Measurements from ENCODE around the gene PNMA8C.
"Not testable (repeated sequence)": the region's sequence is repeated elsewhere in the genome, so short reads cannot be mapped to it uniquely, and the experiment has no call there.

Gene PNMA8C

GRCh38 chr19:46381756-46382345 is 46.9 kb downstream of the PNMA8C start:
- H3K4me3 ChIP-seq (ENCODE audit: low read depth, low read length), result no peak overlapping the region
- DNase-seq (ENCODE audit: low read depth, low spot score), result no peak
- TF ChIP-seq CTCF (IDR thresholded peaks at IDR 0.05; ENCODE audit: low read depth, low read length), result no peak
- in situ Hi-C loops (cut with HindIII; ENCODE audit: low sequenced_read_pairs), result no loop called here

GRCh38 chr19:46381346-46381745 is 47.4 kb downstream of the PNMA8C start:
- TF ChIP-seq CTCF (IDR thresholded peaks at IDR 0.05; ENCODE audit: low read depth, low read length), result no peak
- H3K4me3 ChIP-seq (ENCODE audit: low read depth, low read length), result no peak overlapping the region
- no peak for DNase-seq (ENCODE audit: low read depth, low spot score)
- in situ Hi-C loops (cut with HindIII; ENCODE audit: low sequenced_read_pairs), result no loop called here

- no peak overlapping the region for H3K4me3 ChIP-seq (ENCODE audit: low read depth, low read length)
- no peak for TF ChIP-seq CTCF (IDR thresholded peaks at IDR 0.05; ENCODE audit: low read depth, low read length)
- in situ Hi-C loops (cut with HindIII; ENCODE audit: low sequenced_read_pairs), result no loop called here
- no peak for DNase-seq (ENCODE audit: low read depth, low spot score)
These were observed 48.0 kb downstream of the PNMA8C start for GRCh38 chr19:46380690-46381089.

- in situ Hi-C loops (cut with HindIII; ENCODE audit: low sequenced_read_pairs), result no loop called here
- DNase-seq (ENCODE audit: low read depth, low spot score), result peak; percentile 66
- no peak for TF ChIP-seq CTCF (IDR thresholded peaks at IDR 0.05; ENCODE audit: low read depth, low read length)
- H3K4me3 ChIP-seq (ENCODE audit: low read depth, low read length), result no peak overlapping the region
These were observed 50.5 kb downstream of the PNMA8C start for GRCh38 chr19:46378268-46378667.

GRCh38 chr19:46376241-46377153 is 52.2 kb downstream of the PNMA8C start:
- no peak for DNase-seq (ENCODE audit: low read depth, low spot score)
- in situ Hi-C loops (cut with HindIII; ENCODE audit: low sequenced_read_pairs), result no loop called here
- TF ChIP-seq CTCF (IDR thresholded peaks at IDR 0.05; ENCODE audit: low read depth, low read length), result no peak
- H3K4me3 ChIP-seq (ENCODE audit: low read depth, low read length), result no peak overlapping the region

- in situ Hi-C loops (cut with HindIII; ENCODE audit: low sequenced_read_pairs); DNase-seq (ENCODE audit: low read depth, low spot score); H3K4me3 ChIP-seq (ENCODE audit: low read depth, low read length): not testable (repeated sequence)
These were observed 53.2 kb downstream of the PNMA8C start for GRCh38 chr19:46375476-46376067.
